Muscle layer of duodenum (tissue), 2 donors: Measurements from ENCODE around the gene POLD3.

Source experiments
- H3K27ac ChIP-seq: one replicate; pipeline ENCODE4 v1.7.0; 2013; ENCODE audit warnings: mild to moderate bottlenecking, low read length
- H3K27me3 ChIP-seq: one replicate; pipeline ENCODE4 v1.7.0; 2013; ENCODE audit warnings: low read depth, mild to moderate bottlenecking, control low read depth, low read length
- H3K36me3 ChIP-seq, 2 donors: one replicate each; pipeline ENCODE4 v1.7.0; 2013; ENCODE audit warnings: low read length in 2 of 2, control low read depth in 1 of 2, mild to moderate bottlenecking in 1 of 2; ENCODE audit not compliant: insufficient read depth in 2 of 2, control insufficient read depth in 1 of 2
- H3K4me1 ChIP-seq, 2 donors: one replicate each; pipeline ENCODE4 v1.7.0; 2013; ENCODE audit warnings: low read length in 2 of 2, mild to moderate bottlenecking in 2 of 2, control low read depth in 1 of 2, moderate library complexity in 1 of 2; ENCODE audit not compliant: insufficient read depth in 2 of 2, control insufficient read depth in 1 of 2
- H3K4me3 ChIP-seq, 2 donors: one replicate each; pipeline ENCODE4 v1.7.0; 2013; ENCODE audit warnings: low read length in 2 of 2, low read depth in 1 of 2, mild to moderate bottlenecking in 1 of 2
- H3K9me3 ChIP-seq, 2 donors: one replicate each; pipeline ENCODE4 v1.7.0; 2013; ENCODE audit warnings: low read length in 2 of 2, control low read depth in 1 of 2, mild to moderate bottlenecking in 1 of 2; ENCODE audit not compliant: control insufficient read depth in 1 of 2
- donor health status: healthy.

The POLD3 gene

GRCh38 chr11:74684661-74685060 is 92.3 kb downstream of the POLD3 start:
- no peak overlapping the region for H3K27ac ChIP-seq
- no peaks in the 10 kb centered on the region for H3K9me3 ChIP-seq

GRCh38 chr11:74685338-74685737 is 93.0 kb downstream of the POLD3 start:
- Histone ChIP-seq H3K4me1 (peaks cover 0 to 19% of the 10 kb centered on the region in 2 donors), H3K27ac (no peak overlapping the region), H3K4me3 (no peak overlapping the region)

More at GRCh38 chr11:74684661-74685060, 92.3 kb downstream of the POLD3 start:
- no peak overlapping the region for H3K4me3 ChIP-seq
- H3K4me1 ChIP-seq, result peaks cover 0 to 19% of the 10 kb centered on the region in 2 donors
- H3K36me3 ChIP-seq, result no peaks in the 10 kb centered on the region
- H3K27me3 ChIP-seq, result no peaks in the 10 kb centered on the region

GRCh38 chr11:74685905-74686304 is 93.5 kb downstream of the POLD3 start:
- Histone ChIP-seq H3K4me1 (peaks cover 0 to 19% of the 10 kb centered on the region in 2 donors), H3K4me3 (no peak overlapping the region)

More at GRCh38 chr11:74685338-74685737, 93.0 kb downstream of the POLD3 start:
- no peaks in the 10 kb centered on the region for H3K36me3 ChIP-seq
- H3K27me3 ChIP-seq, result no peaks in the 10 kb centered on the region
- no peaks in the 10 kb centered on the region for H3K9me3 ChIP-seq

GRCh38 chr11:74686792-74687191 is 94.4 kb downstream of the POLD3 start:
- Histone ChIP-seq H3K27ac (no peak overlapping the region), H3K9me3 (no peaks in the 10 kb centered on the region), H3K4me3 (no peak overlapping the region), H3K36me3 (no peaks in the 10 kb centered on the region), H3K4me1 (peaks cover 0 to 14% of the 10 kb centered on the region in 2 donors), H3K27me3 (no peaks in the 10 kb centered on the region)

More at GRCh38 chr11:74685905-74686304, 93.5 kb downstream of the POLD3 start:
- Histone ChIP-seq H3K27me3 (no peaks in the 10 kb centered on the region), H3K9me3 (no peaks in the 10 kb centered on the region), H3K36me3 (no peaks in the 10 kb centered on the region), H3K27ac (no peak overlapping the region)

- peaks cover 0 to 8% of the 10 kb centered on the region in 2 donors for H3K4me1 ChIP-seq
- H3K9me3 ChIP-seq, result no peaks in the 10 kb centered on the region
- no peaks in the 10 kb centered on the region for H3K27me3 ChIP-seq
- no peak overlapping the region for H3K27ac ChIP-seq
- no peak overlapping the region for H3K4me3 ChIP-seq
- H3K36me3 ChIP-seq, result no peaks in the 10 kb centered on the region
Observed at GRCh38 chr11:74687237-74688023, 95.0 kb downstream of the POLD3 start.

DNA sequence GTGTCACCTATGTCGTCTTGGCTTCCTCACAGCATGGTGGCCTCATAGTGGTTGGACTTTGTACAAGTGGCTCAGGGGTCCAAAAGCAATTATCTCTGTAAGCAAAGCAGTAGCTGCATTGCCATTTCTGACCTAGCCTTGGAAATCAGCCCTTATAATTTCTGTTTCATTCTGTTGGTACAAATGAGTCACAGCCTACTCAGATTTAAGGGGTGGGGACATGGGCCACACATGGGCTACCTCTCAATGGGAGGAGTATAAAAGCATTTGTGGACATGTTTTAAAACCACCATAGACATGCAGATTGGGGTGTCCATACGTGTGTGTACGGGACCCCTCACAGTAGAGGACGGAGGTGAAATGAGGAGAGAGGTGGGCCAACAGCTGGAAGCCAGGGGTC is 97.3 kb downstream of the POLD3 start:
- H3K27me3 ChIP-seq, result no peaks in the 10 kb centered on the region
- H3K27ac ChIP-seq, result no peak overlapping the region
- no peaks in the 10 kb centered on the region for H3K4me1 ChIP-seq
- no peaks in the 10 kb centered on the region for H3K9me3 ChIP-seq
- H3K36me3 ChIP-seq, result no peaks in the 10 kb centered on the region
- no peak overlapping the region for H3K4me3 ChIP-seq

- H3K9me3 ChIP-seq, result no peaks in the 10 kb centered on the region
- H3K4me1 ChIP-seq, result peaks cover 5% of the 10 kb centered on the region in 2 donors
- no peak overlapping the region for H3K27ac ChIP-seq
- no peaks in the 10 kb centered on the region for H3K36me3 ChIP-seq
- H3K27me3 ChIP-seq, result no peaks in the 10 kb centered on the region
- H3K4me3 ChIP-seq, result no peak overlapping the region
Observed at GRCh38 chr11:74691755-74692154, 99.4 kb downstream of the POLD3 start.
